Osteoblast (primary cell): ENCODE measurements around the gene DYNC1I2. TPM values are rescaled to one million over a fixed set of nuclear protein-coding genes. Genes with fewer than 3 reads are reported as not detected.

ENCODE experiments used
- DNase-seq: peaks from one replicate; pipeline ENCODE4 v3.0.0; 2011; ENCODE audit warnings: low spot score, mixed read lengths; ENCODE audit not compliant: insufficient read length; ENCODE audit errors: missing footprints
- H2AFZ ChIP-seq: 2 replicates; pipeline ENCODE4 v1.6.0; 2011; ENCODE audit warnings: mild to moderate bottlenecking, low read length
- H3K27ac ChIP-seq: 2 replicates; pipeline ENCODE4 v1.5.1; 2011; ENCODE audit warnings: mild to moderate bottlenecking, low read depth, low read length, moderate library complexity
- H3K27me3 ChIP-seq: 2 replicates; pipeline ENCODE4 v1.6.0; 2012; ENCODE audit warnings: mild to moderate bottlenecking, control low read depth, inconsistent platforms, low read length, moderate library complexity; ENCODE audit not compliant: insufficient read depth
- H3K36me3 ChIP-seq: 2 replicates; pipeline ENCODE4 v1.5.1; 2011; ENCODE audit warnings: mild to moderate bottlenecking, low read length, control low read depth, moderate library complexity; ENCODE audit not compliant: insufficient read depth
- H3K4me1 ChIP-seq: 2 replicates; pipeline ENCODE4 v1.5.1; 2011; ENCODE audit warnings: mild to moderate bottlenecking, low read length, control low read depth, moderate library complexity; ENCODE audit not compliant: insufficient read depth
- H3K4me2 ChIP-seq: 2 replicates; pipeline ENCODE4 v1.6.0; 2011; ENCODE audit warnings: mild to moderate bottlenecking, low read length; ENCODE audit not compliant: insufficient read depth
- H3K4me3 ChIP-seq: fragments of 200-600 bp; sonication (generic); 3 replicates; pipeline ENCODE4 v1.5.1; 2012; ENCODE audit warnings: mild to moderate bottlenecking, low read length, inconsistent platforms; ENCODE audit not compliant: insufficient read depth
- H3K79me2 ChIP-seq: 2 replicates; pipeline ENCODE4 v1.6.0; 2012; ENCODE audit warnings: mild to moderate bottlenecking, low read length, control low read depth, inconsistent platforms; ENCODE audit not compliant: insufficient read depth
- H3K9me3 ChIP-seq: 2 replicates; pipeline ENCODE4 v1.5.1; 2011; ENCODE audit warnings: low read depth, low read length, control low read depth
- H4K20me1 ChIP-seq: 2 replicates; pipeline ENCODE4 v1.6.0; 2012; ENCODE audit warnings: mild to moderate bottlenecking, low read length, control low read depth; ENCODE audit not compliant: insufficient read depth
- CTCF ChIP-seq: IDR thresholded peaks from 2 replicates; pipeline ENCODE4 v1.5.1; 2011; ENCODE audit warnings: mild to moderate bottlenecking, low read depth, low read length, moderate library complexity; ENCODE audit errors: extremely low read depth
- total RNA-seq: library from RNA; depleted of rRNA; stranded (reverse); fragments of >200 nt; gene quantifications from 2 replicates; pipeline ENCODE4 v1.2.3, GENCODE V29; 2012

The DYNC1I2 gene
- total RNA-seq, 1 donor = 110 TPM

GRCh38 chr2:171671867-171672266 lies 15.4 kb upstream of the DYNC1I2 start:
- H4K20me1 ChIP-seq = no peaks in the 10 kb centered on the region
- no peaks in the 10 kb centered on the region for H3K9me3 ChIP-seq
- H3K4me1 ChIP-seq = no peaks in the 10 kb centered on the region
- H3K27ac ChIP-seq = no peak overlapping the region
- H3K79me2 ChIP-seq = no peaks in the 10 kb centered on the region
- no peak for TF ChIP-seq CTCF
- no peaks in the 10 kb centered on the region for H3K36me3 ChIP-seq
- H3K27me3 ChIP-seq = peaks cover 29% of the 10 kb centered on the region
- H3K4me2 ChIP-seq = no peak overlapping the region
- no peak overlapping the region for H3K4me3 ChIP-seq
- DNase-seq = no peak
- no peak overlapping the region for H2AFZ ChIP-seq

- H4K20me1 ChIP-seq = no peaks in the 10 kb centered on the region
- H3K79me2 ChIP-seq = no peaks in the 10 kb centered on the region
- H3K9me3 ChIP-seq = no peaks in the 10 kb centered on the region
- no peaks in the 10 kb centered on the region for H3K4me1 ChIP-seq
- H3K27me3 ChIP-seq = peaks cover 21% of the 10 kb centered on the region
- no peak overlapping the region for H3K4me2 ChIP-seq
- no peak for TF ChIP-seq CTCF
- no peak overlapping the region for H2AFZ ChIP-seq
- DNase-seq = peak; percentile 38
- no peaks in the 10 kb centered on the region for H3K36me3 ChIP-seq
- H3K4me3 ChIP-seq = no peak overlapping the region
- no peak overlapping the region for H3K27ac ChIP-seq
These were observed 13.4 kb upstream of the DYNC1I2 start for GRCh38 chr2:171673905-171674304.

GRCh38 chr2:171675810-171676345 lies 11.4 kb upstream of the DYNC1I2 start:
- no peak overlapping the region for H3K4me3 ChIP-seq
- H2AFZ ChIP-seq = no peak overlapping the region
- H3K9me3 ChIP-seq = no peaks in the 10 kb centered on the region
- no peak for TF ChIP-seq CTCF
- H3K27me3 ChIP-seq = peaks cover 11% of the 10 kb centered on the region
- no peaks in the 10 kb centered on the region for H3K4me1 ChIP-seq
- no peak overlapping the region for H3K27ac ChIP-seq
- no peaks in the 10 kb centered on the region for H4K20me1 ChIP-seq
- no peaks in the 10 kb centered on the region for H3K36me3 ChIP-seq
- no peak for DNase-seq
- H3K79me2 ChIP-seq = no peaks in the 10 kb centered on the region
- no peak overlapping the region for H3K4me2 ChIP-seq

GRCh38 chr2:171678619-171679018 lies 8.7 kb upstream of the DYNC1I2 start:
- H3K4me2 ChIP-seq = no peak overlapping the region
- no peak overlapping the region for H3K4me3 ChIP-seq
- no peaks in the 10 kb centered on the region for H3K4me1 ChIP-seq
- no peaks in the 10 kb centered on the region for H3K36me3 ChIP-seq
- DNase-seq = no peak
- H2AFZ ChIP-seq = no peak overlapping the region
- H3K79me2 ChIP-seq = no peaks in the 10 kb centered on the region
- no peaks in the 10 kb centered on the region for H4K20me1 ChIP-seq
- no peak overlapping the region for H3K27ac ChIP-seq
- H3K27me3 ChIP-seq = peaks cover 4% of the 10 kb centered on the region
- TF ChIP-seq CTCF = no peak
- no peaks in the 10 kb centered on the region for H3K9me3 ChIP-seq
